Stomach (tissue), 4 donors: ENCODE data around the gene ASCL2.

Source experiments
- POLR2A ChIP-seq, 4 donors: fragments of 450-650 bp; IDR thresholded peaks; one replicate each; pipeline ENCODE4 v1.6.1; 2016; ENCODE audit warnings: antibody characterized with exemption in 4 of 4, control low read depth in 2 of 4, mild to moderate bottlenecking in 1 of 4, moderate library complexity in 1 of 4
- POLR2AphosphoS5 ChIP-seq, 3 donors: sonication (generic); formaldehyde crosslinking; IDR thresholded peaks; one replicate each; pipeline ENCODE4 v1.6.1; 2016; ENCODE audit warnings: antibody characterized with exemption in 3 of 3
- TF ChIP-seq, protein P1 (sequence below), 7 experiments: fragments of 450-650 bp in 4 of 7; fragments of 200-600 bp in 3 of 7; sonication (generic) in 3 of 7; IDR thresholded peaks; one replicate each; pipeline ENCODE4 v1.5.1; 2016 to 2019; ENCODE audit warnings: antibody characterized with exemption in 7 of 7, control low read depth in 2 of 7, mild to moderate bottlenecking in 1 of 7

DNA sequence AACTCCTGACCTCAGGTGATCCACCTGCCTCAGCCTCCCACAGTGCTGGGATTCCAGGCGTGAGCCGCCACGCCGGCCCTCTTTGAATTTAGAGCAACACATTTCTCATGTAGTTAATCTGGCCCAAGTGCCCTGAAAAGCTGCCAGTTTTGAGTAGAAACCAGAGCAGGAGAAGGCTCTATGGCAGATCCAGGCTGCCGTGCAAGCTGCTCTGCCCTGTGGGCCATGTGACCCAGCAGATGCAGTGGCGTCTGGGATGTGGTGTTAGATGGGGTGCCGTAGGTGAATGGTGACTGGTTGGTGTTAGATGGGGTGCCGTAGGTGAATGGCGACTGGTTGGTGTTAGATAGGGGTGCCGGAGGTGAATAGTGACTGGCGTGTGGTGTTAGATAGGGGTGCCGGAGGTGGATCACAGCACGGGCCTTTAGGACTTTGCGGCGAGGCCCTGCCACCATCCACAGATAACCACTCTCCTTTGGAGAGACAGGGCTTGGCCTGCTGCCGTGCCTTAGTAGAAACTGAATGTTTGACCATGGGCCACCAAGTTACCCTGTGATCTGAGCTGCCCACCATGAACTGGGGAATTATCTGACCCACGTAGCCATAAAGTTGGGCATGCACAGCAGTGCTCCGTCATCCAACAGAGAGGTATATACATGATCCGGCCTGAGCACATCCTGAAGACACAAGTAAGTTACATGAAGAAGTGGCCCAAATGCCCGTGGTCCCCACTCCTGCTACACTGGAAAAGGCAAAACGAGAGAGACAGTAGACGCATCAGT lies 32.7 kb downstream of the ASCL2 start:
- TF ChIP-seq POLR2AphosphoS5 (IDR thresholded peaks at IDR 0.05) (no peak), POLR2A (IDR thresholded peaks at IDR 0.05) (no peak)
- TF ChIP-seq, protein P1, sequence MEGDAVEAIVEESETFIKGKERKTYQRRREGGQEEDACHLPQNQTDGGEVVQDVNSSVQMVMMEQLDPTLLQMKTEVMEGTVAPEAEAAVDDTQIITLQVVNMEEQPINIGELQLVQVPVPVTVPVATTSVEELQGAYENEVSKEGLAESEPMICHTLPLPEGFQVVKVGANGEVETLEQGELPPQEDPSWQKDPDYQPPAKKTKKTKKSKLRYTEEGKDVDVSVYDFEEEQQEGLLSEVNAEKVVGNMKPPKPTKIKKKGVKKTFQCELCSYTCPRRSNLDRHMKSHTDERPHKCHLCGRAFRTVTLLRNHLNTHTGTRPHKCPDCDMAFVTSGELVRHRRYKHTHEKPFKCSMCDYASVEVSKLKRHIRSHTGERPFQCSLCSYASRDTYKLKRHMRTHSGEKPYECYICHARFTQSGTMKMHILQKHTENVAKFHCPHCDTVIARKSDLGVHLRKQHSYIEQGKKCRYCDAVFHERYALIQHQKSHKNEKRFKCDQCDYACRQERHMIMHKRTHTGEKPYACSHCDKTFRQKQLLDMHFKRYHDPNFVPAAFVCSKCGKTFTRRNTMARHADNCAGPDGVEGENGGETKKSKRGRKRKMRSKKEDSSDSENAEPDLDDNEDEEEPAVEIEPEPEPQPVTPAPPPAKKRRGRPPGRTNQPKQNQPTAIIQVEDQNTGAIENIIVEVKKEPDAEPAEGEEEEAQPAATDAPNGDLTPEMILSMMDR (IDR thresholded peaks at IDR 0.05): no peak
